GM21619 (cell line): Measurements from ENCODE around the gene KCNJ12.
"Not testable (repeated sequence)": the region's sequence is repeated elsewhere in the genome, so short reads cannot be mapped to it uniquely, and the experiment has no call there.

Experiments used
- ATAC-seq: cut with Tn5 transposase; IDR thresholded peaks from one replicate; pipeline ENCODE4 v1.9.1; 2021; ENCODE audit not compliant: unreplicated experiment

The KCNJ12 gene

DNA sequence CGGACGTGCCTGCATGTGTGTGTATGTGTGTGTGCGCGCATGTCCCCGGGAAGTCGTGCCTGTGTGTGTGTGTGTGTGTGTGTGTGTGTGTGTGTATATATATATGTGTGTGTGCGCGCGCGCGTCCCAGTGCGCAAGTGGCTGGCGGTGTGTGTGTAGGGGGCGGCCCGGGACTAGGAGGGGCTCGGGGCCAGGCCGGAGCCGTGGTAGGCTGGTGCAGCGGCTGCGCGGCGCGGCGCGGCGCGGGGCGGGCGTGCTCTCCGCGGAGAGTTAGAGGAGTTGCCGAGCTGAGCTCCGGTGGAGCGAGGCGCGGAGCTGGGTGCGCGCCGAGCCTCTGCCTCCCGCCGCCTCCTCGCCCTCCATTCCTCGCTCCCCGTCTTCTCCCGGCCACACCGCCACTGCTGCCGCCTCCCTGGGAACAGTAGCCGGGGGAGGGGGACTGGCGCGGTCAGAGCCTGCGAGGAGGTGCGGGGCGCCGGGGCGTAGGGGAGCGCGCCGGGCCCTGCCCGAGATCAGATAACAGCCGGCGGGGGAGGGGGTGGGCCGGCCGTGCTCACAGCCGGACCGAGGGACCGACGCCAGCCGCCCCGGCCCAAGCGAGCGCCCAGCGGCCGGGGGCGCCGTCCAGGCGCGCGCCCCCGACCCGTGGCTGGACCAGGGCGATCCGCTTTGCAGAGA, at the start of gene KCNJ12:
TSS of gene KCNJ12 (plus strand) at position 277 of the 678 bp plus-strand sequence. CDS start 38,986 bp downstream, outside the sequence.
- ATAC-seq: no peak

DNA sequence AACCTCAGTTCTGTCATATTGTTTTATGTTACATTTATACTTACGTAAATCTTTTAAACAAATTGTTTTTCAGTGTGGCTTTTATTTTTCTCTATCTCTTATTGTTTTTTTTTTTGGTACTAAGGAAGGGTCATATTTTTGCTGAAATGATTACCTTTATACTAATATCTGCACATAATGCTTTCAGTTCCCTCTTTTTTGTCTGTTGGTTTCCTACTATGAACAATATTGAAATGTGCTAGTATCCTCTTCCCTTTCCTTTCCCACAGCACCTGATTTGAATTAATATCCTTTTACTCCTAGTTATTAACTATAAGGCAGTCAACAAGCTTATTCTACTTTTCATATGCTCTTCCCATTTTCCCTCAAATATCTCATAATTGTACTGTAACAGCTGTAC, 48.2 kb upstream of the KCNJ12 start:
- peak; percentile 68 for ATAC-seq

DNA sequence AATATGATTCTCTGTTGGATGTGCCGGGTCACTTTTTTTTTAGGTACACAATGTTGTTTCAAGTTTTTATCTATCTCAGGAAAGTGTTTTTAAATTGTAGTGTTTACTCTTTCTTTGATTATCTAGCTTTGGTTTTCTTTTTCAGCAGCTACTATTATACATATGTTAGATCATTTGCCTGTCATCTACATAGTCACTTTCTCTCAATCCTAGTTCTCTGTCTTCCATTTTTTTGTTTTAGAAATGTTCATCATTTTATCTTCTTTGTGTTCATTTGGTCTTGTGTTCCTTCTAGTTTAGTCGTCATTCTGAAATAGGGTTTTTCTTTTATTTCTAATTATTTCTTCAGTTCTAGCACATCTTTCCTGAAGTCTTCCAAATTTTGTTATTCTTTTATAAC, 47.4 kb upstream of the KCNJ12 start:
- not testable (repeated sequence) for ATAC-seq

DNA sequence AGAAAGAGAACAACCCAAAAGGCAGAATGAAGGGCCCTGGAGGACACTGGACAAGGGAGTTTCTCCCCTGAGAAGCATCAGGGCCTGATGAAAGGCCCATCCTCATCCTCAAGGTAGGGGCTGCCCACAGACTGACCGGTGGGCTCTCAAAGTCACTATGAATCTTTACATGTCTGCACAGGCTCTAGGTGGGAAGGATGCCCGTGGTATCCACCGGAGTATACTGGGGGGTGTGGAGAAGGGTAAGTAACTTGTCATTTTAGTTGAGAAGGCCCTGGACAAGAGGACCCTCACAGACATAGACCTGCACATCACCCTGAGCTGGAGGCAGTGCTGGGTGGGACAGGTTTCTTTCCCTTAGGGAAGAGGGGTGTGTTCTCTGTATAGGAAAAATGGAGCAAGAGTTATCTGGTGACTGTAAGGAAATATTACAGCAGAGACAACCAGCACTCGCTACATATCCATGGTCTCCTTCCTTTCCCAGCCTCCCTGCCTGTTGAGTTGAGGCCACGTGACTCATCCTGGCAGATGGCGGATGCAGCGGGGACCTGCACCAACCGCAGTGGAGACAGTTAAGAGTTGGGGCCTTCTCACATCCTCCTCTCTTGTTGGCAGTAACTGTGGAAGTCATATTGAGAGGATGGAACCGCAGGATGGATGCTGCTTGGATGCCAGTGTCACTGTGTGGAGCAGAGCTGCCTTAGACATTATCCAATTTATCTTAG, 45.6 kb upstream of the KCNJ12 start:
- no peak for ATAC-seq

DNA sequence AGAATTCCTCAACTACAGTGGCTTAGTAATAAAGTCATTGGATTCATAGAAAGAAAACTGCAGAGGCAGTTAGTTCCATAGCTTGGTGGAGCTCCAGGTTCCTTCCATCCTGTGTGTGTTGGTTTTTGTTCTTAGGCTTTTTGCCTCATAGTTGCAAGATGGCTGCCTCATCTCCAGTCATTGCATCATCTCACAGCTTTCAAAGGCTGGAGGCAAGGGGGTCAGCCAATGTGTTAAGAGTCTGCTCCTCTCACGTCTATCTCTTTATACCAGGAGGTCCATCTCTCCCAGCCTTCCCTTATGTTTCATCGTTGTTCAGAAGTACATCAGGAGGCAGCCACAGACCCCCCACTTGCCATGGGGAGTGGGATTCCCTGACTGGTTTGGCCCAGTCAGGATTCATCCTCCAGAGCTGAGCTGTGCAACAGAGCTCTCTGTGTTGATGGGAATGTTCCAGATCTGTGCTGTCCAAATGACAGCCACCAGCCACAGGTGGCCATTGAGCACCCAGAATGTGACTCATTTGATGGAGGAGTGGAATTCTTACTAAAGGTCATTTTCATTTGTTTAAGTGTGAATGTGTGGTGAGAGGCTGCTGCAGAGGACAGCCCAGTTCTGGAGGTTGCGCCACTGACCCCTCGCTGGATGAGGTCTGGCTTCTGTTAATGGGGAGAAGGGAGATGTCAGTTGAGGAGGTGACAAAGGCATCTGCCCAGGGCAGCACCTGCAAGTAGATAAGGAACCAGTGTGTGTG, 39.4 kb upstream of the KCNJ12 start:
- ATAC-seq: not testable (repeated sequence)

DNA sequence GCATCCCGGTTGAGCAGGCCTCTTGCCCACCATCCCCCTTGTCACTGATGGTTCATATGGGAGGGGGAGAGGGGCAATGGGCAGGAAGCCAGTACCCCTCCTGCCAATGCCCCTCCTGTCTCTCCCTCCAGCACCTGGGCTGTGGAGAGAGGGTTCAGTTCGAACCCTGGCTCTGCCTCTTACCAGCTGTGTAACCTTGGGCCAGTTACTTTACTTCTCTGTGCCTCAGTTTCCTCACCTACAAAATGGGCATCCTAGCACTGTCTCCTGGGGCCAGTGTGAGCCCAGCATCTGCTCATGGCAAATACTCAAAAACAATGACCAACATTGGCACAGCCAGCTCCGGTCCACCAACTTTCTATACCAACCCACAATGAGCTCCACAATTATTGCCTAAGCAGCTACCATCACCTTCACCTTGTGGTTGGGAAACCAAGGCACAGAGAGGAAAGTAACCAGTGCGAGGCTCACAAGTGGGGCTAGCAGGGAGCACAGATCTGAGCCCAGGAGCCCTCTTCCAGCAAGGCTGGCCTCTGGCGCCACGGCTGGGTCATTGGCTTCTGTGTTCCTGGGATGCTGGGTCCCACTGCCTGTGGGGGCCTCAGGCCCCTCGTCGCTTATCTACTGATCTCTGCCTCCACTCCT, 38.1 kb upstream of the KCNJ12 start:
- not testable (repeated sequence) for ATAC-seq

- no peak for ATAC-seq
Measured at GRCh38 chr17:21339011-21339410, 37.1 kb upstream of the KCNJ12 start.

DNA sequence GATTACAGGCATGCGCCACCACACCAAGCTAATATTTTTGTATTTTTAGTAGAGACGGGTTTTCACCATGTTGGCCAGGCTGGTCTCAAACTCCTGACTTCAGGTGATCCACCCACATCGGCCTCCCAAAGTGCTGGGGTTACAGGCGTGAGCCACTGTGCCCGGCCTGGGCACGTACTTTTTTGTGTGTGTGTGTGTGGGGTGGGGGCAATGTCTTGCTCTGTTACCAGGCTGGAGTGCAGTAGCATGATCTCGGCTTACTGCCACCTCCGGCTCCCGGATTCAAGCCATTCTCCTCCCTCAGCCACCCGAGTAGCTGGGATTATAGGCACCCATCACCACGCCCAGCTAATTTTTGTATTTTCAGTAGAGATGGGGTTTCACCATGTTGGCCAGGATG, 36.6 kb upstream of the KCNJ12 start:
- not testable (repeated sequence) for ATAC-seq

DNA sequence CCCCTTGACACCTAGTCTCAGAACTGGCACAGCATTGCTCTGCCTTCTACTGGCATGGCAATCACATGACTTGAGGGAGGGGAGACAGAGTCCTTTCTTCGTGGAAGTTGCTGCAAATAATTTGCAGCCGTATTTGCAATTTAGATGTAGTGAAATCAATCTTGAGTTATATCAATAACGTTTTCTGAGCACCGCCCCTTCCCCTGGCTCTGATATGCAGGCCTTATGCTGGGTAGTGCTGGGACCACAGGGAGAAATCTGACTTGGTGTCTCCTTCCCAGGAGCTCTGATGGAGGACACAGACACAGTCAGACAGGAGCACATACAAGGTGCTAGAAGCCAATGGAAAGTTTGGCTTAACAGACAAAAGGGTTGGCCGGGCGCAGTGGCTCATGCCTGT, 35.8 kb upstream of the KCNJ12 start:
- ATAC-seq: not testable (repeated sequence)

GRCh38 chr17:21341279-21341678, 34.9 kb upstream of the KCNJ12 start:
- not testable (repeated sequence) for ATAC-seq

- ATAC-seq: not testable (repeated sequence)
Measured at GRCh38 chr17:21341925-21342540, 34.1 kb upstream of the KCNJ12 start.

DNA sequence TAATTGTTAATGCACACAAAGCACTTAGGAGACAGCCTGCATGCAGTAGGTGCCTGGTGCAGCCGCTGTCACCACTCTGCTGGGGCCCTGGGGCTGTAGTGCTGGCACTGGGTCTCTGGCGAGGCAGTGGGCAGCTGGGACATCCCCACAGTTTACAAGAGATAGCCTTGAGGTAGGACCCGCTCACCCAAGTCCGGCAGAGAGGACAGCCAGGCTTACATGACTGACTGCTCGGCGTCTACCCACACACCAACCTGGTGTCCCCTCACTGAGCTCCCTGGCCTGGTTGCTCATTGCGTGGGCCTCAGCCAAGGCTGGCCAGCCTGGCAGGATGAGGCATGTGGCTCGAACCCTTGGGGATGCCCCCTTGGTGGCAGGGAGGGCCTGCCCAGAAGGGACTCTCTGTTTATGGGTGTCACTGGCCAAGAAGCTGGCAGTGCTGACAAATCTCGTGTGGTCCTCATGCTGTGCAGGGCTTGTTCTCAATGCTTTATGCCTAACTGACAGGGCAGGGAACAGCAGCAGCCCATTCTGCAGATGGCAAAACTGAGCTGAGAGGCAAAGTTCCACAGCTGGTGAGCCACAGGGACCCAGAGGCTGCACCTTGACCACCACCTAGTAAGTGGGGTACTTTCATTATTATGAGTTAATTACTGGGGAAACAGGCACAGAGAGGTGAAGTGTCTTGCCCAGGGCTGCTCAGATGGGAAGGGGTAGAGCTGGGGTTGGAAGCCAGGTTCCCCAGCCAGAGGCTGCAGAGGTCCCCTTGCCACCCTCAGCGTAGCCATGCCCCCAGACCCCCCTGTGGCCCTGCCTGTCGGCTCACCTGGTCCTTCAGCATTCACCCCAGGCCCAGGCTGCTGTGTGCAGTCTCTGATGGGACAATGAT, 32.9 kb upstream of the KCNJ12 start:
- not testable (repeated sequence) for ATAC-seq

DNA sequence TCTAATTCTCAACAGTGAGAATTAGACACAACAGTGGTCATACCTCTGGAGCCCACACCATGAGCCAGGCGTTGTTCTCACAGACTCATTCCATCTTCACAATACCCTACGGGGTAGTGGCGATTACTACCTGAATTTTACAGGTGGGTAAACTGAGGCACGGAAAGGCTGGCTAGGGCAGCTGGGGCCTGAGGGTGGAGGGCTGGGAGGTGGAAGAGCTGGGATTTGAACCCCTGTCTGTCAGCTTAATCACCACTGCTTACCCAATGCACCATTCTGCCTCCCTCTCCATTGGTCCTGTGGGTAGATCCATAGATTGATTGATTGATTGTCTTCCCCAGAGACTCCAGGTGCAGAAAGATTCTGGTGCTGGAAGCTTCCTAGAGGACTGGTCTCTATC, 31.4 kb upstream of the KCNJ12 start:
- ATAC-seq: not testable (repeated sequence)

DNA sequence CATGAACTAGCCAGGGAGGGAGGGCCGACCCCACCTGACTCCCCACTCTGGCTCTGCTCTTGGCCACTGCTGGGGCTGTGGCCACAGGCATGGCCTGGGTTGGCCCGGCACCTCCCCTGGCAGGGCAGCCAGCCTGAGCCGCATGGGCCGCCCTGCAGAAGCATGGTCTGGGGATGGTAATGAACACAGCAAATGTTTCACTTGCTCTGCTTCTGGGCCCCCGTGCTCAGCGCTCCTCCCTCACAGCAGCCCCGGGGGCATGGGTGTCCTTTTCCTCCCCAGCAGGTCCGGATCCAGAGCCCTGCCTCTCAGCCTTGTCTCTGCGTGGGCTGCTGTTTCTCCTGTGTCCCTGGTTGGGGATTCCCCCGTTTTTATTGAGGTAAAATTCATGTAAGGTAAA, 30.9 kb upstream of the KCNJ12 start:
- ATAC-seq: no peak

DNA sequence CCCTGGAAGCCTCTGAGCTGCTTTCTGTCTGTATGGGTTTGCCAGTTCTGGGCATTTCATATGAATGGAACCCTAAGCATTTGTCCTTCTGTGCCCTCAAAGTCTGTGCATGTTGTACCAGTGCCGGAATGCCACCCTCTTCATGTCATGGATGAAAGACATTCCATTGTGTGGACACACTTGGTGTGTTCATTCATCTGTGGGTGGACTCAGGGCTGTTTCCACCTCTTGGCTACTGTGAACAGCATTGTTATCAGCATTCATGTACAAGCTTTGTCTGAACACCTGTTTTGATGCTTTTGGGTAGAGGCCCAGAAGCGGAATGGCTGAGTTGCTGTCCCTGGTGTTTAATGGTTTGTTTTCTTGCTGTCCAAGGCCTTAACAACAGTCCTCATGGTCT, 30.1 kb upstream of the KCNJ12 start:
- not testable (repeated sequence) for ATAC-seq

DNA sequence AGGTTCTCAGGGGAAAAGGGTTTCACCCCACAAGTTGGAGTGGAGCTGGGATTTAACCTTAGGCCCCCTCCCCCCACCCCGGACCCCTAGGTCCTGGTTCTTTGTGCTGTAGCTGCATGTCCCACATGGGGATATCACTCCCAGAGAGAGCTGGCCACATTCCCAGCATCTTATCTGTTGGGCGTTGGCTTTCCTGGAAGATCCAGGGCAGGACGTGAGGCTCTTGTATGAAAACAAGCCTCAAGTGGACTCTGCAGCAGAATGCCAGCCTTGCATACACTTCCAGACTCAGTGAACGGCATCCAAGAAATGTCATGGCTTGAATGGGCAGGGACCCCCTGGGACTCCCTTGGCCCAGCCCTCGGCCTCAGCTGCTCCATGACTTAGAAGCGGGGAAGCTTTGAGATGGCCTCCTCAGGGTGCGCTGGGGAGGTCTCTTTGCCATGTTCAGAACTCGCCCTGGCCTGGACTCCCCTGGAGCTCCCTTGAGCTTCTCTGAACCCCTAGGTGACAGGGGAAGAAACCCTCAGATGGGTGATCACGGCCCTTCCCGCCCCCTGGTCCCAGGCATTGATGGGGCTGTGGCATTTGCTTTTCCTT, 29.4 kb upstream of the KCNJ12 start:
- ATAC-seq: not testable (repeated sequence)

- ATAC-seq: not testable (repeated sequence)
Measured at GRCh38 chr17:21347660-21348059, 28.5 kb upstream of the KCNJ12 start.

DNA sequence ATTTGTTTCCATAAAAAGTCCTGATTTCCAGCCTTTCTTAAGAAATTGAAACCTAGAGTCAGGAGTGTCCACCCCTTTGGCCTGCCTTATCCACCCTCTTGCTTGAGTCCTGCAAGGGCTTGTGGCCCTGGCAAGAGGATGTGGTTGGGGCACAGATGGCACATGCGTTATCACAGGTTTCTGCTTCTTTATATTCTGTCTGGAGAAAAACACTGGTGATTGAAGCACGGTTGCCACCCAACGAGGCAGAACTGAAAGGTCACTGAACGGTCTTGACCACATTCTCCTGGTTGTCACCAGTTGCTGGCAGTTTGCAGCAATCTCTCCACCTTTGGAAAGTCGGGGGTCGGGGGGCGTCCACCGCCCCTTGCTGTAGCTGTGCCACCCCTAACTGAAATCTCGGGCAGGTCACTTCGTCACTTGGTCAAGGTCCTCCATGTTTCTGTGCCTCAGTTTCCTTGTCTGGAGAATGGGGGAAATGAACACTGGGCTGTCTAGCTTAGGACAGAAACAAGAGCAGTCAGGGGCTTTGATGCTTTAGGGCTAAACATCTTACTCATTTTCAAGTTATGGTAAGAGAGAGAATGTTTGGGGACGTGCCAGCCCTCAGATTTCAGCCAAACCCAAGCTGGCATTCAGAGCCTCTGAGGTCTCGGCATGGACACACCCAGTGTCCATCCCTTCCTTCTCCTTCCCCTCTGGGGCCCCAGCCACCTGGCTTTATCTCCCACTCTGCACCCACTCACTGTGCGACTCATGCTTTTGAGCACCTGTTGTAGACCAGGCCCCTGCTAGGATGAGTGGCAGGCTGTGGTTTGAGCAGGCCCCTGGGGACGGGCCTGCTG, 27.9 kb upstream of the KCNJ12 start:
- peak; percentile 58 for ATAC-seq

- not testable (repeated sequence) for ATAC-seq
Measured at GRCh38 chr17:21348926-21349261, 27.3 kb upstream of the KCNJ12 start.
